OCI-LY1 (cell line): ENCODE results near the gene PRPF19.

ENCODE experiments used
- H2AFZ ChIP-seq: fragments of 200-600 bp; sonication (generic), shearing (Covaris generic); 2 replicates; pipeline ENCODE4 v1.6.0; 2014; ENCODE audit warnings: antibody characterized with exemption, mild to moderate bottlenecking, low read length
- H3F3A ChIP-seq: fragments of 200-600 bp; sonication (generic), shearing (Covaris generic); 2 replicates; pipeline ENCODE4 v1.6.0; 2014; ENCODE audit warnings: mild to moderate bottlenecking, antibody characterized with exemption, low read length, moderate library complexity; ENCODE audit not compliant: insufficient read depth
- H3K27ac ChIP-seq: fragments of 200-600 bp; sonication (generic); 2 replicates; pipeline ENCODE4 v1.5.1; 2014; ENCODE audit warnings: low read length, mixed run types, mild to moderate bottlenecking, low read depth; ENCODE audit not compliant: poor library complexity, severe bottlenecking
- H3K27me3 ChIP-seq: fragments of 200-600 bp; sonication (generic); 2 replicates; pipeline ENCODE4 v1.6.0; 2014; ENCODE audit warnings: antibody characterized with exemption, mild to moderate bottlenecking, low read length, moderate library complexity; ENCODE audit not compliant: insufficient read depth
- H3K36me3 ChIP-seq: fragments of 200-600 bp; sonication (generic); 2 replicates; pipeline ENCODE4 v1.6.1; 2014; ENCODE audit warnings: mild to moderate bottlenecking, antibody characterized with exemption, low read length, moderate library complexity, mixed read lengths; ENCODE audit not compliant: insufficient read depth
- H3K4me1 ChIP-seq: fragments of 200-600 bp; sonication (generic); 2 replicates; pipeline ENCODE4 v1.5.1; 2014; ENCODE audit warnings: mild to moderate bottlenecking, low read length, moderate library complexity; ENCODE audit not compliant: insufficient read depth, severe bottlenecking
- H3K4me2 ChIP-seq: fragments of 200-600 bp; sonication (generic), shearing (Covaris generic); 2 replicates; pipeline ENCODE4 v1.6.1; 2014; ENCODE audit warnings: low read length
- H3K4me3 ChIP-seq: fragments of 200-600 bp; sonication (generic); 2 replicates; pipeline ENCODE4 v1.5.1; 2014; ENCODE audit warnings: low read length, low read depth, mild to moderate bottlenecking, mixed read lengths; ENCODE audit not compliant: poor library complexity, severe bottlenecking
- H3K79me2 ChIP-seq: fragments of 200-600 bp; shearing (Covaris generic); 2 replicates; pipeline ENCODE4 v1.6.1; 2016; ENCODE audit warnings: mixed run types, low read length, mixed read lengths; ENCODE audit not compliant: insufficient read depth
- H3K9ac ChIP-seq: fragments of 200-600 bp; sonication (generic), shearing (Covaris generic); 2 replicates; pipeline ENCODE4 v1.6.1; 2014; ENCODE audit warnings: mild to moderate bottlenecking, low read length, mixed read lengths
- H3K9me2 ChIP-seq: fragments of 200-600 bp; sonication (generic), shearing (Covaris generic); 2 replicates; pipeline ENCODE4 v1.6.1; 2014; ENCODE audit warnings: low read depth, mild to moderate bottlenecking, low read length, mixed read lengths
- H3K9me3 ChIP-seq: fragments of 200-600 bp; shearing (Covaris generic); 2 replicates; pipeline ENCODE4 v1.6.1; 2014; ENCODE audit warnings: low read length, mixed read lengths
- H4K20me1 ChIP-seq: fragments of 200-600 bp; sonication (generic), shearing (Covaris generic); 2 replicates; pipeline ENCODE4 v1.6.0; 2016; ENCODE audit warnings: mild to moderate bottlenecking, low read length; ENCODE audit not compliant: insufficient read depth
- CTCF ChIP-seq: fragments of 200-600 bp; sonication (generic), shearing (Covaris generic); IDR thresholded peaks from 2 replicates; pipeline ENCODE4 v1.5.1; 2017; ENCODE audit warnings: mild to moderate bottlenecking, antibody characterized with exemption, low read length, moderate library complexity, mixed read lengths
- EZH2 ChIP-seq: fragments of 200-600 bp; sonication (generic), shearing (Covaris generic); IDR thresholded peaks from 2 replicates; pipeline ENCODE4 v1.8.0; 2017; ENCODE audit warnings: borderline replicate concordance, mixed run types, mild to moderate bottlenecking, antibody characterized with exemption, low read length, moderate library complexity, mixed read lengths

The PRPF19 gene

GRCh38 chr11:60848714-60849151, 57.7 kb downstream of the PRPF19 start:
- no peak overlapping the region for H3K4me2 ChIP-seq
- H3K4me1 ChIP-seq, result peaks cover 20% of the 10 kb centered on the region
- no peak overlapping the region for H3K27ac ChIP-seq
- H3K36me3 ChIP-seq, result peaks cover 58% of the 10 kb centered on the region
- no peaks in the 10 kb centered on the region for H3F3A ChIP-seq
- no peak for TF ChIP-seq EZH2
- TF ChIP-seq CTCF, result no peak
- no peak overlapping the region for H3K9ac ChIP-seq
- H3K79me2 ChIP-seq, result peaks cover 10% of the 10 kb centered on the region
- H4K20me1 ChIP-seq, result no peaks in the 10 kb centered on the region
- no peaks in the 10 kb centered on the region for H3K27me3 ChIP-seq
- H3K9me3 ChIP-seq, result no peaks in the 10 kb centered on the region
- H2AFZ ChIP-seq, result no peak overlapping the region
- no peak overlapping the region for H3K4me3 ChIP-seq
- no peaks in the 10 kb centered on the region for H3K9me2 ChIP-seq

- Histone ChIP-seq H2AFZ (no peak overlapping the region), H3K27me3 (no peaks in the 10 kb centered on the region), H3K79me2 (peaks cover 18% of the 10 kb centered on the region), H4K20me1 (no peaks in the 10 kb centered on the region), H3K4me1 (peaks cover 25% of the 10 kb centered on the region), H3K9ac (no peak overlapping the region), H3K4me3 (no peak overlapping the region), H3K27ac (no peak overlapping the region), H3K36me3 (peaks cover 58% of the 10 kb centered on the region), H3F3A (no peaks in the 10 kb centered on the region), H3K9me2 (no peaks in the 10 kb centered on the region), H3K4me2 (no peak overlapping the region), H3K9me3 (no peaks in the 10 kb centered on the region)
- TF ChIP-seq EZH2 (no peak), CTCF (no peak)
These were observed 58.5 kb downstream of the PRPF19 start for GRCh38 chr11:60847896-60848295.

GRCh38 chr11:60847281-60847680, 59.1 kb downstream of the PRPF19 start:
- TF ChIP-seq CTCF, result no peak
- TF ChIP-seq EZH2, result no peak
- Histone ChIP-seq H3K9me2 (no peaks in the 10 kb centered on the region), H2AFZ (no peak overlapping the region), H3K36me3 (peaks cover 53% of the 10 kb centered on the region), H3K79me2 (peaks cover 24% of the 10 kb centered on the region), H4K20me1 (no peaks in the 10 kb centered on the region), H3K9ac (no peak overlapping the region), H3K4me1 (peaks cover 25% of the 10 kb centered on the region), H3F3A (no peaks in the 10 kb centered on the region), H3K4me2 (no peak overlapping the region), H3K9me3 (no peaks in the 10 kb centered on the region), H3K27me3 (no peaks in the 10 kb centered on the region), H3K4me3 (no peak overlapping the region), H3K27ac (no peak overlapping the region)
